SK-N-SH (cell line): ENCODE measurements around the gene MARCHF5. TPM values are rescaled to one million over a fixed set of nuclear protein-coding genes. Genes with fewer than 3 reads are reported as not detected.

Experiments used
- CTCF ChIA-PET: fragments of 300-600, 350-600 bp; formaldehyde crosslinking; extraction: SDS; loops from one replicate; lab custom pipeline; 2021; lab: Yijun Ruan, JAX
- POLR2A ChIA-PET: fragments of 350-600 bp; sonication (Branson Sonifier 250); formaldehyde crosslinking; extraction: SDS; loops from one replicate; lab custom pipeline; 2020; ENCODE audit warnings: antibody characterized with exemption, inconsistent platforms; lab: Yijun Ruan, JAX
- DNase-seq: peaks from one replicate; pipeline ENCODE4 v3.0.0; 2012
- H2AFZ ChIP-seq: fragments of 200-600 bp; sonication (generic); 2 replicates; pipeline ENCODE4 v1.8.1; 2016; ENCODE audit warnings: antibody characterized with exemption, mild to moderate bottlenecking, low read depth
- H3F3A ChIP-seq: fragments of 200-600 bp; sonication (generic); replicated peaks from 2 replicates; pipeline ENCODE3; 2016; ENCODE audit warnings: antibody characterized with exemption, mild to moderate bottlenecking; ENCODE audit not compliant: insufficient read depth
- H3K27ac ChIP-seq, 2 experiments: fragments of 200-500 bp in 1 of 2; fragments of 200-600 bp in 1 of 2; sonication (Bioruptor generic) in 1 of 2; sonication (generic), shearing (Covaris generic) in 1 of 2; 2 replicates each; pipeline versions ENCODE4 v1.5.1 to v1.6.1; 2014 to 2016; ENCODE audit warnings: low read depth in 2 of 2, inconsistent platforms in 1 of 2, low read length in 1 of 2, mild to moderate bottlenecking in 1 of 2, mixed read lengths in 1 of 2
- H3K27me3 ChIP-seq: fragments of 200-600 bp; sonication (generic), shearing (Covaris generic); 2 replicates; pipeline ENCODE4 v1.6.1; 2016; ENCODE audit warnings: mixed run types; ENCODE audit not compliant: insufficient read depth
- H3K36me3 ChIP-seq, 2 experiments: fragments of 200-500 bp in 1 of 2; fragments of 200-600 bp in 1 of 2; sonication (Bioruptor generic) in 1 of 2; sonication (generic) in 1 of 2; replicated peaks in 1 of 2; 2 replicates each; pipeline versions ENCODE3 to v1.5.1; 2014 to 2016; ENCODE audit warnings: low read length in 1 of 2, mild to moderate bottlenecking in 1 of 2; ENCODE audit not compliant: insufficient read depth in 2 of 2, control insufficient read depth in 1 of 2
- H3K4me1 ChIP-seq, 2 experiments: fragments of 200-500 bp in 1 of 2; fragments of 200-600 bp in 1 of 2; sonication (Bioruptor generic) in 1 of 2; sonication (generic), shearing (Covaris generic) in 1 of 2; 2 replicates each; pipeline versions ENCODE4 v1.5.1 to v1.6.1; 2014 to 2016; ENCODE audit warnings: low read depth in 1 of 2, low read length in 1 of 2, mixed run types in 1 of 2; ENCODE audit not compliant: insufficient read depth in 2 of 2, control insufficient read depth in 1 of 2
- H3K4me2 ChIP-seq: fragments of 200-600 bp; sonication (generic), shearing (Covaris generic); 2 replicates; pipeline ENCODE4 v1.6.1; 2017; ENCODE audit warnings: mixed run types
- H3K4me3 ChIP-seq, 2 experiments: fragments of 200-500 bp in 1 of 2; fragments of 200-600 bp in 1 of 2; sonication (Bioruptor generic) in 1 of 2; sonication (generic), shearing (Covaris generic) in 1 of 2; 2 replicates each; pipeline versions ENCODE4 v1.5.1 to v1.8.1; 2014 to 2016; ENCODE audit warnings: low read depth in 2 of 2, inconsistent platforms in 1 of 2, low read length in 1 of 2, mild to moderate bottlenecking in 1 of 2, mixed read lengths in 1 of 2, moderate library complexity in 1 of 2
- H3K79me2 ChIP-seq: fragments of 200-600 bp; sonication (generic); 2 replicates; pipeline ENCODE4 v1.8.1; 2017; ENCODE audit warnings: mild to moderate bottlenecking; ENCODE audit not compliant: insufficient read depth
- H3K9ac ChIP-seq: fragments of 200-600 bp; sonication (generic); 2 replicates; pipeline ENCODE4 v1.6.1; 2017; ENCODE audit warnings: mixed run types
- H3K9me2 ChIP-seq: fragments of 200-600 bp; sonication (generic); 2 replicates; pipeline ENCODE4 v1.6.1; 2017; ENCODE audit warnings: mixed run types
- H3K9me3 ChIP-seq: fragments of 200-600 bp; sonication (generic); 2 replicates; pipeline ENCODE4 v1.6.1; 2017; ENCODE audit warnings: mixed run types, mild to moderate bottlenecking, moderate library complexity
- H4K20me1 ChIP-seq: fragments of 200-600 bp; sonication (generic); 2 replicates; pipeline ENCODE4 v1.6.1; 2017; ENCODE audit warnings: mild to moderate bottlenecking, mixed run types; ENCODE audit not compliant: insufficient read depth
- CHD2 ChIP-seq: fragments of 150-350 bp; IDR thresholded peaks from 2 replicates; pipeline ENCODE4 v1.6.1; 2018; ENCODE audit warnings: low read length; ENCODE audit not compliant: partially characterized antibody
- EP300 ChIP-seq, 2 experiments: IDR thresholded peaks; 2 replicates each; pipeline versions ENCODE4 v1.4.0 to v1.6.1; 2012; ENCODE audit warnings: borderline replicate concordance in 1 of 2, low read depth in 1 of 2, low read length in 1 of 2
- FOSL2 ChIP-seq: IDR thresholded peaks from 2 replicates; pipeline ENCODE4 v1.4.0; 2012; ENCODE audit warnings: low read depth, mild to moderate bottlenecking, moderate library complexity, borderline replicate concordance
- FOXJ3 ChIP-seq: sonication (generic); formaldehyde crosslinking; IDR thresholded peaks from 2 replicates; pipeline ENCODE4 v1.5.1; 2020; ENCODE audit warnings: mild to moderate bottlenecking, missing genetic modification reagents
- IRF3 ChIP-seq: fragments of 150-350 bp; IDR thresholded peaks from 2 replicates; pipeline ENCODE4 v1.6.1; 2016; ENCODE audit warnings: mild to moderate bottlenecking, low read depth, low read length
- NFIC ChIP-seq: IDR thresholded peaks from 2 replicates; pipeline ENCODE4 v1.4.0; 2012; ENCODE audit warnings: borderline replicate concordance
- POLR2AphosphoS5 ChIP-seq: IDR thresholded peaks from 2 replicates; pipeline ENCODE4 v1.6.1; 2012; ENCODE audit warnings: low read depth, low read length
- RAD21 ChIP-seq: IDR thresholded peaks from 2 replicates; pipeline ENCODE4 v1.6.1; 2012; ENCODE audit warnings: mild to moderate bottlenecking, low read length
- TAF1 ChIP-seq: IDR thresholded peaks from 2 replicates; pipeline ENCODE4 v1.6.1; 2012; ENCODE audit warnings: low read depth, mild to moderate bottlenecking, low read length, moderate library complexity, borderline replicate concordance
- USF1 ChIP-seq: IDR thresholded peaks from 2 replicates; pipeline ENCODE4 v1.4.0; 2012; ENCODE audit warnings: low read depth, borderline replicate concordance
- WGBS: methylation state at CpG from one replicate; pipeline ENCODE4 v1.1.6; 2017; ENCODE audit warnings: low lambda C conversion rate; 5-methylcytosine and 5-hydroxymethylcytosine counted together
- polyA plus RNA-seq, 3 experiments: library from polyadenylated mRNA; depleted of rRNA; stranded (reverse); fragments of >200 nt; gene quantifications; 2 replicates each; pipeline ENCODE4 v1.2.3, GENCODE V29; 2012

Gene MARCHF5
- polyA plus RNA-seq, 1 of the 3 experiments (the other 2 are of a cell fraction) = 24.2 TPM

GRCh38 chr10:92323079-92323478, 32.1 kb downstream of the MARCHF5 start:
- H2AFZ ChIP-seq = no peak overlapping the region
- no peak overlapping the region for H3K9ac ChIP-seq
- H3F3A ChIP-seq = no peaks in the 10 kb centered on the region
- ChIA-PET CTCF (no interaction called here), POLR2A (no interaction called here)
- H3K27me3 ChIP-seq = no peaks in the 10 kb centered on the region
- TF ChIP-seq RAD21 (no peak), CHD2 (no peak)
- H3K79me2 ChIP-seq = peaks cover 92% of the 10 kb centered on the region
- no peak overlapping the region for H3K27ac ChIP-seq
- 94% methylated on average over 2 of the region's 2 CpGs for WGBS
- no peaks in the 10 kb centered on the region for H3K9me2 ChIP-seq
- no peak overlapping the region for H3K4me2 ChIP-seq
- H4K20me1 ChIP-seq = peaks cover 29% of the 10 kb centered on the region; the same call in 1 of the 2 replicates
- H3K4me3 ChIP-seq = no peak overlapping the region
- no peaks in the 10 kb centered on the region for H3K9me3 ChIP-seq
- no peak for DNase-seq
- no peaks in the 10 kb centered on the region; a peak in 2 of 4 replicates for H3K4me1 ChIP-seq
- H3K36me3 ChIP-seq = peaks cover 7 to 22% of the 10 kb centered on the region in 2 experiments

GRCh38 chr10:92327445-92328433, 36.8 kb downstream of the MARCHF5 start:
- WGBS = 94% methylated on average over 3 of the region's 3 CpGs

More at GRCh38 chr10:92327445-92328433, 36.8 kb downstream of the MARCHF5 start:
- POLR2A ChIA-PET = no interaction called here
- no peak for DNase-seq
- no peak overlapping the region for H2AFZ ChIP-seq
- peaks cover 7 to 8% of the 10 kb centered on the region in 2 experiments for H3K36me3 ChIP-seq
- H3K9me3 ChIP-seq = no peaks in the 10 kb centered on the region
- TF ChIP-seq USF1 = no peak
- no peak for TF ChIP-seq FOXJ3 (CRISPR knock-in tag)
- no peak for TF ChIP-seq EP300 (IDR thresholded peaks at IDR 0.05; ENCODE audit: borderline replicate concordance in 1 of 2, low read depth in 1 of 2, low read length in 1 of 2)
- no peak for TF ChIP-seq TAF1
- TF ChIP-seq IRF3 = no peak
- no peak for TF ChIP-seq POLR2AphosphoS5
- no peak for TF ChIP-seq NFIC
- no peak for TF ChIP-seq FOSL2
- no peak overlapping the region for H3K4me3 ChIP-seq
- CTCF ChIA-PET = no interaction called here
- H3K79me2 ChIP-seq = peaks cover 91% of the 10 kb centered on the region
- peaks cover 4% of the 10 kb centered on the region for H3F3A ChIP-seq
- peaks cover 34% of the 10 kb centered on the region; the same call in 1 of the 2 replicates for H4K20me1 ChIP-seq
- no peaks in the 10 kb centered on the region; a peak in 2 of 4 replicates for H3K4me1 ChIP-seq
- H3K4me2 ChIP-seq = no peak overlapping the region
- H3K9me2 ChIP-seq = no peaks in the 10 kb centered on the region
- H3K27ac ChIP-seq = no peak overlapping the region
- no peak overlapping the region for H3K9ac ChIP-seq
- no peaks in the 10 kb centered on the region for H3K27me3 ChIP-seq
